ENCODE data around the gene MOV10. TPM values are rescaled to one million over a fixed set of nuclear protein-coding genes. Genes with fewer than 3 reads are reported as not detected.

The MOV10 gene
- total RNA-seq, 1 experiment from 2014 or later = 56.7 TPM

- peak; percentile 56 for DNase-seq (ENCODE audit: low read depth)
These were observed 643 bp upstream of the MOV10 start for GRCh38 chr1:112673592-112674439.

- peak; percentile 14 for DNase-seq (ENCODE audit: low read depth)
These were observed 698 bp downstream of the MOV10 start for GRCh38 chr1:112674986-112675727.

GRCh38 chr1:112675728-112676381 is 1.4 kb downstream of the MOV10 start:
- no peak for DNase-seq (ENCODE audit: low read depth)

- no peak for DNase-seq (ENCODE audit: low read depth)
These were observed 2.1 kb downstream of the MOV10 start for GRCh38 chr1:112676543-112676942.

GRCh38 chr1:112677501-112677900 is 3.0 kb downstream of the MOV10 start:
- DNase-seq (ENCODE audit: low read depth) = no peak

GRCh38 chr1:112678605-112679004 is 4.1 kb downstream of the MOV10 start:
- no peak for DNase-seq (ENCODE audit: low read depth)

GRCh38 chr1:112685913-112686312 is 11.5 kb downstream of the MOV10 start:
- DNase-seq (ENCODE audit: low read depth) = no peak

GRCh38 chr1:112686417-112686816 is 12.0 kb downstream of the MOV10 start:
- DNase-seq (ENCODE audit: low read depth) = no peak

- DNase-seq (ENCODE audit: low read depth) = no peak
These were observed 12.4 kb downstream of the MOV10 start for GRCh38 chr1:112686835-112687234.

- DNase-seq (ENCODE audit: low read depth) = no peak
These were observed 12.9 kb downstream of the MOV10 start for GRCh38 chr1:112687361-112687760.

- DNase-seq (ENCODE audit: low read depth) = no peak
These were observed 13.5 kb downstream of the MOV10 start for GRCh38 chr1:112687785-112688496.

- DNase-seq (ENCODE audit: low read depth) = no peak
These were observed 14.3 kb downstream of the MOV10 start for GRCh38 chr1:112688781-112689193.

GRCh38 chr1:112689196-112689841 is 14.9 kb downstream of the MOV10 start:
- DNase-seq (ENCODE audit: low read depth) = no peak

GRCh38 chr1:112689842-112690237 is 15.4 kb downstream of the MOV10 start:
- no peak for DNase-seq (ENCODE audit: low read depth)

GRCh38 chr1:112692681-112693080 is 18.2 kb downstream of the MOV10 start:
- no peak for DNase-seq (ENCODE audit: low read depth)

GRCh38 chr1:112693821-112694220 is 19.4 kb downstream of the MOV10 start:
- no peak for DNase-seq (ENCODE audit: low read depth)

GRCh38 chr1:112694363-112694929 is 20.0 kb downstream of the MOV10 start:
- no peak for DNase-seq (ENCODE audit: low read depth)

GRCh38 chr1:112695276-112695675 is 20.8 kb downstream of the MOV10 start:
- no peak for DNase-seq (ENCODE audit: low read depth)

- DNase-seq (ENCODE audit: low read depth) = no peak
These were observed 22.3 kb downstream of the MOV10 start for GRCh38 chr1:112696578-112697314.

- no peak for DNase-seq (ENCODE audit: low read depth)
These were observed 23.3 kb downstream of the MOV10 start for GRCh38 chr1:112697781-112698201.
